Activated naive CD4-positive, alpha-beta T cell treated with anti-CD3 and anti-CD28 coated beads, Interleukin-2, amount 50 U/mL, for 16 hours (primary cell): ENCODE measurements around the gene ALS2.
"Not testable (repeated sequence)": the region's sequence is repeated elsewhere in the genome, so short reads cannot be mapped to it uniquely, and the experiment has no call there.

Experiments
- DNase-seq: peaks from one replicate; pipeline ENCODE4 v3.0.0-alpha.2; 2020

Gene ALS2

GRCh38 chr2:201671205-201671604 is 109.5 kb downstream of the ALS2 start:
- DNase-seq, result not testable (repeated sequence)

GRCh38 chr2:201669865-201670264 is 110.9 kb downstream of the ALS2 start:
- no peak for DNase-seq

- no peak for DNase-seq
Observed at GRCh38 chr2:201668402-201668910, 112.3 kb downstream of the ALS2 start.

GRCh38 chr2:201664334-201664733 is 116.4 kb downstream of the ALS2 start:
- DNase-seq, result no peak

GRCh38 chr2:201661366-201661765 is 119.4 kb downstream of the ALS2 start:
- no peak for DNase-seq

GRCh38 chr2:201660293-201660895 is 120.3 kb downstream of the ALS2 start:
- DNase-seq, result no peak

- no peak for DNase-seq
Observed at GRCh38 chr2:201656740-201657139, 124.0 kb downstream of the ALS2 start.

- no peak for DNase-seq
Observed at GRCh38 chr2:201656102-201656501, 124.6 kb downstream of the ALS2 start.

- DNase-seq, result no peak
Observed at GRCh38 chr2:201654616-201655384, 125.9 kb downstream of the ALS2 start.

GRCh38 chr2:201653221-201653620 is 127.5 kb downstream of the ALS2 start:
- no peak for DNase-seq
